ENCODE measurements around the gene YES1.

GRCh38 chr18:853471-853870, 41.4 kb upstream of the YES1 start:
- no peak for TF ChIP-seq POLR2A (IDR thresholded peaks at IDR 0.05)
- no peak for TF ChIP-seq CTCF (IDR thresholded peaks at IDR 0.05)
